Ovary (tissue), 3 donors: ENCODE measurements around the gene RAP1GAP2.

Source experiments
- CTCF ChIP-seq, 3 donors: fragments of 450-650 bp in 2 of 3; fragments of 200-600 bp in 1 of 3; IDR thresholded peaks; one replicate each; pipeline versions ENCODE4 v1.5.1 to v1.8.0; 2016 to 2022; ENCODE audit warnings: antibody characterized with exemption in 3 of 3, mild to moderate bottlenecking in 1 of 3
- EP300 ChIP-seq: sonication (generic); formaldehyde crosslinking; IDR thresholded peaks from one replicate; pipeline ENCODE4 v1.6.1; 2017; ENCODE audit warnings: antibody characterized with exemption
- POLR2A ChIP-seq: fragments of 450-650 bp; IDR thresholded peaks from one replicate; pipeline ENCODE4 v1.6.1; 2017; ENCODE audit warnings: antibody characterized with exemption, mild to moderate bottlenecking, moderate library complexity
- donor health status: DM: no; HTN: no; CAD: no.

GRCh38 chr17:2962729-2963128, 166.5 kb downstream of the RAP1GAP2 start:
- TF ChIP-seq POLR2A (no peak), EP300 (no peak), CTCF (IDR thresholded peaks at IDR 0.05) (no peak)
